IPS DF 6.9 (cell line): ENCODE results near the gene SHISAL1.

ENCODE experiments used
- DNase-seq: peaks from one replicate; pipeline ENCODE4 v3.0.0-alpha.2; 2013; ENCODE audit warnings: low read depth, low spot score
- H3K27ac ChIP-seq: one replicate; pipeline ENCODE4 v1.5.1; 2013; ENCODE audit warnings: low read length, control low read depth
- H3K27me3 ChIP-seq: 2 replicates; pipeline ENCODE4 v1.6.1; 2013; ENCODE audit warnings: mild to moderate bottlenecking, low read length; ENCODE audit not compliant: control insufficient read depth, insufficient read depth
- H3K36me3 ChIP-seq: 2 replicates; pipeline ENCODE4 v1.6.1; 2013; ENCODE audit warnings: low read length; ENCODE audit not compliant: control insufficient read depth, insufficient read depth
- H3K4me1 ChIP-seq: 2 replicates; pipeline ENCODE4 v1.6.1; 2013; ENCODE audit warnings: low read length; ENCODE audit not compliant: control insufficient read depth, insufficient read depth
- H3K4me3 ChIP-seq: 2 replicates; pipeline ENCODE4 v1.5.1; 2013; ENCODE audit warnings: mild to moderate bottlenecking, low read length
- H3K9me3 ChIP-seq: 2 replicates; pipeline ENCODE4 v1.6.1; 2013; ENCODE audit warnings: low read length, inconsistent platforms; ENCODE audit not compliant: control insufficient read depth, insufficient read depth
- WGBS: extraction: QIAGEN DNeasy Blood & Tissue Kit; methylation state at CpG from one replicate; pipeline ENCODE4 v1.1.7; 2013; ENCODE audit warnings: mixed read lengths, missing lambda C conversion rate; ENCODE audit not compliant: insufficient read length, insufficient coverage; 5-methylcytosine and 5-hydroxymethylcytosine counted together

Gene SHISAL1

DNA sequence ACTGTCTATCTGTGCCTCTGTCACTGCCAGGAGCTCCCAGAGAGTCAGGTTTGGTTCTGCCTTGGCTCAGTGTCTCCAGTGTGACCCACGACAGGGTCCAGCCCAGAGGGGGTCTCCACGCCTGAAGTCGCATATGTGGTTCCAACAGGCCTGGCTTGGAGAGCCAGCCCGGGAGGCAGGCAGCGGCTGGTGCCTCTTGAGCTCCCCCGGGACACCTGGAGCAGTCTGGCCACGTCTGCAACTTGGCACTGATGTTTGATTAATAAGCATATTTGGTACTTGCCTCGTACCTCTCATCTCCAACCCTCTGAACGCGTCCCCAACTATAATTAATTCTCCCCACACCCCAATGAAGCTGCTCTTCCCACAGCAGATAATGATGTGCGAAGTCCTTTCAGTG is 31.7 kb upstream of the SHISAL1 start:
- WGBS, result no CpG with 5 or more reads among the region's 11 CpGs
- 0 out of 2 replicates have a peak, but pooled peaks cover 2% of the 10 kb centered on the region for H3K4me1 ChIP-seq
- DNase-seq, result no peak
- no peaks in the 10 kb centered on the region for H3K36me3 ChIP-seq
- no peaks in the 10 kb centered on the region for H3K27me3 ChIP-seq
- no peaks in the 10 kb centered on the region for H3K9me3 ChIP-seq
- no peak overlapping the region for H3K27ac ChIP-seq
- no peak overlapping the region for H3K4me3 ChIP-seq

DNA sequence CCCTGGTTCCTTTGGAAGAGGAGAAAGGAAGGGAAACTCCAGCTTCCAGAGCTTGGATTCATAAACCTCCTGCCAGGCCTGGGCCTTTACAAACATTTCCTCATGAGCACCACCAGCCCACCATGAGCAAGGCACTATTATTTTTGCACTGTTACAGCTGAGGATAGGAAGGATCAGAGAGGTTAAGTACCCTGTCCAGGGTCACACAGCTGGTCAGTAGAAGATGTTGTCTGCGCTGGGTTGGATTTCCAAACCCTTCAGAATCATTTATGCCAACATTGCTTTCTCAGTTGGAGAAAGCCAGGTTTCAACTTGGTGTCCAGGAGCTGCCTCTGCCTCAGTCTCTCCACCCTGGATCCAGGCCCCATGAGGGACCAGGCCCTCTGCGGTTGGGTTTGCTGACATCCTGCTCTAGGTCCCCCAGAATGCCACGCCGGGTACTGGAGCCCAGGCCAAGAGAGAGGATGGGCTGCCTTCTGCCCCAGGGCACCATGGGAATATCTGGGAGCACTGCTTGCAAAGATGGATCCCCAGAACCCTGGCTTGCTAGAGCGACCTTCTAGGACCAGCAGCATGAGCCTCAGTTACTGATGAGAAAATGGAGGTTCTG is 29.7 kb upstream of the SHISAL1 start:
- WGBS, result no CpG with 5 or more reads among the region's 5 CpGs
- H3K27ac ChIP-seq, result no peak overlapping the region
- peaks cover 2% of the 10 kb centered on the region for H3K4me1 ChIP-seq
- no peaks in the 10 kb centered on the region for H3K27me3 ChIP-seq
- no peak overlapping the region for H3K4me3 ChIP-seq
- no peak for DNase-seq
- no peaks in the 10 kb centered on the region for H3K9me3 ChIP-seq
- no peaks in the 10 kb centered on the region for H3K36me3 ChIP-seq

DNA sequence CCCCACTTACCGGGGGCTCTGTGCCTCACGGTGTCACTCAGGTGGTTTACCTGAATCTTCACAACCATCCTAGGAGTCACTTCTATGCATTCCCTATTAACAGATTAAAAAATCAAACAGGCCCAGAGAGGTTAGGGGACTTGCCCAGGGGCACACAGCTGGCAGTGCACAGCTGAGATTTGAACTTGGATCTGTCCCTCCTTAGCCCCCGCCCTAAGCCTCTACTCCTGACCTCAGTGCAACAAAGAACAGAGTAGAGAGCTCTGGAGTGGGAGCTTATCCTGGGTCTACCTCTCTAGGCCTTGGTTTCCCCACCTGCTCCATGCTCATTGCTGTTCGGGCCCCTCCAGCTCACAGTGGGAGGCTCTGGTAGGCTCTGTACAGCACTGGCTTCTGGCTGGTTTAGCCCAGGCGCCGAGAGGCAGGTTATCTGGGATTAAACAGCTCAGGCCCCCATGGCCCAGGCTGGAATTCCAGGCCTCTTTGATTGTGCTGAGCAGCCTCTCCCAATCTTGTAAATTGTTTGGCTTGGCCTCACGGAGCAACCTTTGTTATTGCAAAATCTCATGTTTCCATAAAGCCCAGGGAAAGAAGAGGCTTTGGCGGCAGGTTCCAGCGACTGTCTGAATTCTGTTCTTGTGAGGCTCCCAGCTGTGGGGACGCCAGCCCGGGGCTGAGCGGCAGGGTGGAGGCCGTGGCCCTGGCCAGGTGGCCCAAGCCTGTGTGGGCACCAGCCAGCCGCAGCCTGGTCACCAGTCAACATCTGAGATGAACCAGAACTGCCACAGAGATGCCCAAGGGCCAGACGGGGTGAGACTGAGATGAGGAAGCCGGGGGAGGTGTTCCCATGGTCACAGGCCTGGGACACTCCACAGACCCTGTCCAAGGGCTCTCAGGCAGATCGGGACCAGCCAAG is 28.9 kb upstream of the SHISAL1 start:
- H3K27ac ChIP-seq, result no peak overlapping the region
- H3K9me3 ChIP-seq, result no peaks in the 10 kb centered on the region
- H3K4me3 ChIP-seq, result no peak overlapping the region
- H3K36me3 ChIP-seq, result no peaks in the 10 kb centered on the region
- DNase-seq, result no peak
- no peaks in the 10 kb centered on the region for H3K27me3 ChIP-seq
- WGBS, result no CpG with 5 or more reads among the region's 17 CpGs
- H3K4me1 ChIP-seq, result peaks cover 3% of the 10 kb centered on the region

DNA sequence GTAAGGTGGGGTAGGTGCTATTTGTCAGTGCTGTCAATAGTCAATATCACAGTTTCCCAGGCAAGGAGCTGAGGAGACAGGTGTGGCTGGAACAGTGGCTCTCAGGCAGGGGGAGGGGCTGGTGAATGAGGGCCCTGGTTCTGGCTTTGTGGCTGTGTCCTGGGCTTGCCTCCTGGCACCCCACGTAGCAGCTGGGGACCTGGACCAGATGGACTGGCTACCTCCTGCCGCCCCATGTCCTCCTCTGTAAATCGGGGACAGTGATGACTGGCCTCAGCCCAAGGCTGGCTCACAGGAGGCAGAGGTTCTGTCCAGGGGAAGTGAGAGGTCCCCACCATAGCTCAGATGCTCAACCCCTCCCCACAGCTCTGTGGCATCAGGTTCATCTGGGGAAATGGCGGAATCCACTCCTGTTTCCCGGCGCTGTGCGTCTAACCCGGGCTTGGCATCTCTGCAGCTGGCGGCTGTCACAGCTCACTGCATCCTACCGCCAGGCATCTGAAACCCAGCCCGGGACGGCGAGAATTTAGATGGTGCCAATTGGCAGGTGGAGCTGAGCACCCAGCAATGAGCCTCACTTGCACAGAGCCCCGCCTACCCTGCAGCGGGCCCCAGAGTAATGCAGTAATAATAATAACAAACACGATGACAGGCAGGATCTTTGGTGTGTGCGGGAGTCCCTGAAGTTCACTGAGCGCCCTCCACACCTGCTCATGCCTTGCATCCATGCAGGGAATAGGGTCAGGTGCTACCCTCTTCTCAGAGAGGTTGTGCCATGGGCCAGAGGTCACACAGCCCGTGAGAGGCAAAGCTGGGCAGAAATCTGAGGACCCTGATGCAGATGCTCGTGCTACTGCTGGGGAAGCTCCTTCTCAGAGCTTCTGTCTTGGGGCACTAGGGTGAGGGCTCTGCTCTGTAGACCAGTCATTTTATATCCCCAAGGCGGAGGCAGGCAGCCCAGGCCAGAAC is 27.8 kb upstream of the SHISAL1 start:
- Histone ChIP-seq H3K27ac (no peak overlapping the region), H3K4me1 (peaks cover 5% of the 10 kb centered on the region), H3K27me3 (no peaks in the 10 kb centered on the region), H3K9me3 (no peaks in the 10 kb centered on the region), H3K4me3 (no peak overlapping the region), H3K36me3 (no peaks in the 10 kb centered on the region)
- DNase-seq, result no peak
- WGBS, result no CpG with 5 or more reads among the region's 21 CpGs

DNA sequence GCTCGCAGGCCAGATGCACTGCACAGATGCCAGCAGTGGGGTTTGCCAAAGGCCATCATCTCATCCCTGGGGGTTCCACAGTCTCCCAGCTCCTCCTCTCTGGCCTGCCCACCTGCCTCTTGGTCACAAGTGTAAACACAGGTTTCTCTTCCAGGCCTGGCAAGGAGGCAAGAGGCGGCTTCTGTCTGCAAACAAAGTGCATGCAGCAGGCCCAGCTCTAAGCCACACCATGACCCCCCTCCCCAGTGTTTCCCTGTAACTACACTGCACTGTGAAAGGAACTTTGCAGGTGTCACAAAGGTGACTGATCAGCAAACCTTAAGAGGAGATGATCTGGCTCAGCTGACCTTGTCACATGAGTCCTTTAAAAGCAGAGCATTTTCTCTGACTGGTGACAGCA is 26.2 kb upstream of the SHISAL1 start:
- no peak for DNase-seq
- Histone ChIP-seq H3K27ac (no peak overlapping the region), H3K9me3 (no peaks in the 10 kb centered on the region)

DNA sequence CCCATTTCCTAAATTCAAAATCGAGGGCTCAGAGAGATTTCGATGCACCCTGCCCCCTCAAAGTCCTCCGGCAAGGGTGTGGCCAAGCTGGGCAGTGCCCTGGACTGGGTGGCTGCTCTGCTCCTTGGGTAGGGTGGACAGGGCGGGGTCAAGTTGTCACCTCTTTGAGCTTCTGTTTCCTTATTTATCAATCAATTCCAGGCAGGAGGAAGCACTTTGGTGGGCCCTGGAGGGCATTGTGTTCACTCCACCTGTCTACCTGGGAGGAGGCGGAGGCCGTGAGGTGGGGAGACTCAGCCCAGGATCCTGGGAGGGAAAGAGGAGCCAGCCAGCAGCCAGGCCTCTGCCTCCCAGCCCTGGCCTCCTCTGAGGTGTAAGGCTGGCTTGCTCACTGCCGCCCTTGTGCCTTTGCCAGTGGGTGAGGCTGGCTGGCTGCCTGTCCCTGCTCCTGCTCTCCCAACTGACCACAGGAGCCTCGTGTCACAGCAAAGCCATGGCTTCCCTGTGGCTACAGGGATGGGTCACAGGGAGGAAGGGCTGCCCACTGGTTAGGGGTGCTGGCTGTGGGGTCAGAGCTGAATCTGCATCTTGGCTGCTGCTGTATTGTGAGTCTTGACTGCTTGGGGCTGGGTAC is 25.5 kb upstream of the SHISAL1 start:
- Histone ChIP-seq H3K9me3 (no peaks in the 10 kb centered on the region), H3K27ac (no peak overlapping the region), H3K4me3 (no peak overlapping the region), H3K27me3 (no peaks in the 10 kb centered on the region), H3K36me3 (no peaks in the 10 kb centered on the region), H3K4me1 (peaks cover 5% of the 10 kb centered on the region)
- no peak for DNase-seq
- no CpG with 5 or more reads among the region's 8 CpGs for WGBS

More for the DNA sequence above, 26.2 kb upstream of the SHISAL1 start:
- WGBS, result no CpG with 5 or more reads among the region's 2 CpGs
- no peak overlapping the region for H3K4me3 ChIP-seq
- no peaks in the 10 kb centered on the region for H3K27me3 ChIP-seq
- H3K4me1 ChIP-seq, result peaks cover 5% of the 10 kb centered on the region
- H3K36me3 ChIP-seq, result no peaks in the 10 kb centered on the region

DNA sequence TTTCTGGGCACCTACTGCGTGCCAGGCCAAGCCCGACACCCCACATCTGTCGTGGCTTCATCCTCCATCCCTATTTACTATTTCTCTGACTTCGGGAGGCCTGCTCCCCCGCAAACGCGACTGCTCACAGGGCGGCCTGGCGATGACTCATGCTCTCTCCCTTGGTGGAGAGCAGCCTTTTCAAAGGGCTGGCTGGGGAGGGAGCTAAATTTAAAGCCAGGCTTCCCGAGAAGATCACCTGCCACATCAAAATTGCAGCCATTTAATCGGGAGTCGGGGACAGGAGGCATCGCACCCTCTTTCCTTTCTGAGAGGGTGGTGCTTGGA is 24.9 kb upstream of the SHISAL1 start:
- H3K36me3 ChIP-seq, result no peaks in the 10 kb centered on the region
- peaks cover 5% of the 10 kb centered on the region for H3K4me1 ChIP-seq
- H3K4me3 ChIP-seq, result no peak overlapping the region
- no CpG with 5 or more reads among the region's 13 CpGs for WGBS
- H3K27me3 ChIP-seq, result no peaks in the 10 kb centered on the region
- no peak overlapping the region for H3K27ac ChIP-seq
- H3K9me3 ChIP-seq, result no peaks in the 10 kb centered on the region
- no peak for DNase-seq

DNA sequence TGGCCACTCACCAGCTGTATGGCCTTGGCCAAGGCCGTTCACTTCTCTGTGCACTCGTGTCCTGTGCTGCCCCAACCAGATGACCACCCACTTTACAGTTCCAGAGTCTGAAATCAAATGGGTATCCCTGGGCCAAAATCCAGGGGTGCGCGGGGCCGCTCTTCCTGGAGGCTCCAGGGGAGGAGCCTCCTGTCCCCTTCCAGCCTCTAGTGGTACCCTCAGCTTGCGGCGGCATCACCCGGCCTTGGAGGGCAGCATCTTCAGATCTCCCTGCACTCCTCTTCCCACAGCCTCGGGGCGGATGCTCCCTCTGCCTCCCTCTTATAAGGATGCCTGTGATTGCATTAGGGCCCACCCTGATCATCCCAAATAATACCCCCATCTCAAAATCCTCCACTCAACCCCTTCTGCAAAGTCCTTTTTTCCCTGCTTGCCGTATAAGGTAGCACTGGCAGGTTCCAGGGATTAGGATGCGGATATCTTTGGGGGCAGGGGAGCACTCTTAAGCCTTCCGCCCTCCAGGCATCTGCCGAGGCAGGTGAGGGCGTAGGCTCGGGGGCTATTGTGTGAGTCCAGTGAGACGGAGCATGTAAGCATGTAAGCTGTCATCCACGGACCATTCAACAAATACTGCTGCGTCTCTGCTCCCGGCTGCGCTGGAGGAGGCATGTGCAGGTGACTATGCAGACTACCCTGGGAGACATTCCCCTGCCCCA is 24.4 kb upstream of the SHISAL1 start:
- Histone ChIP-seq H3K9me3 (no peaks in the 10 kb centered on the region), H3K4me3 (no peak overlapping the region), H3K27me3 (no peaks in the 10 kb centered on the region; the same call in 1 of the 2 replicates), H3K27ac (no peak overlapping the region), H3K4me1 (peaks cover 5% of the 10 kb centered on the region), H3K36me3 (no peaks in the 10 kb centered on the region)
- DNase-seq, result no peak
- no CpG with 5 or more reads among the region's 21 CpGs for WGBS

DNA sequence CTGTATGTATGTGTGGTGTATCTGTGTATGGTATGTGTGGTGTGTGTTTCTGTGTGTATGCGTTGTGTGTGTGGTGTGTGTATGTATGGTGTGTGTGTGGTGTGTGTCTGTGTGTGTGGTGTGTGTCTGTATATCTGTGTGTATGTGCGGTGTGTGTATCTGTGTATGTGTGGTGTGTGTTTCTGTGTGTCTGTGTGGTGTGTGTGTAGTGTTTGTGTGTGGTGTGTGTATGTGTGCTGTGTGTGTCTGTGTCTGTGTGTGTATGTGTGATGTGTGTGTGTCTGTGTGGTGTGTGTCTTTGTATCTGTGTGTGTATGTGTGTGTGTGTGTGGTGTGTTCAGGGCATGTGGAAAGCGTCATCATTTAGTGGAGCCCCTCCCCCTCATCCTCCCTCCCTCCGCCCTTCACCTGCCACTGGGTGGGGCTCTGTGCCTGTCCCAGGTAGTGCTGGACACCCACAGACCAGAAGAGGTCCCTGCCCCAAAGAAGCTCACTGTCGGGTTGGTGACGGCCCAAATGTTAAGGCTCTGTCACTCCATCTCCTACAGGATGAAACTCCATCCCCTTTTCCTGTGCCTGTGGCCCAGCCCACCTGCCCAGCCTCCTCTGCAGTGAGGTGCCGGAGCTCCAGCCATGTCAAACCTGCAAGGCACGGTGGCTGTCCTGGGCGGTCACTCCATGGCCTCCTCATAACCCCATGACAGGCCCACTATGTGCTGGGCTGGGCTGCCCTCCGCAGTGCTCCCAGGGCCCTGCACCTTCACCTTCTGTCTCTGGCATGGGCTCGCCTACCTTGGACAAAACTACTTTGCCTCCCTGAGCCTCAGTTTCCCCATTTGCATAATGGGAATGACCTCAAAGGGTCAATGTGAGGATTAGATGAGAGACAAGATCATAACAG is 23.4 kb upstream of the SHISAL1 start:
- H3K4me3 ChIP-seq, result no peak overlapping the region
- 100% methylated on average over 2 of the region's 11 CpGs for WGBS
- no peaks in the 10 kb centered on the region; the same call in 1 of the 2 replicates for H3K27me3 ChIP-seq
- H3K27ac ChIP-seq, result no peak overlapping the region
- peaks cover 5% of the 10 kb centered on the region for H3K4me1 ChIP-seq
- H3K9me3 ChIP-seq, result no peaks in the 10 kb centered on the region
- no peak for DNase-seq
- H3K36me3 ChIP-seq, result no peaks in the 10 kb centered on the region
